Ovary (tissue), 3 donors: ENCODE measurements around the gene CLCN5.

Experiments
- CTCF ChIP-seq, 3 donors: fragments of 450-650 bp in 2 of 3; fragments of 200-600 bp in 1 of 3; IDR thresholded peaks; one replicate each; pipeline versions ENCODE4 v1.5.1 to v1.8.0; 2016 to 2022; ENCODE audit warnings: antibody characterized with exemption in 3 of 3, mild to moderate bottlenecking in 1 of 3
- EP300 ChIP-seq: sonication (generic); formaldehyde crosslinking; IDR thresholded peaks from one replicate; pipeline ENCODE4 v1.6.1; 2017; ENCODE audit warnings: antibody characterized with exemption
- donor health status: DM: no; HTN: no; CAD: no.

- TF ChIP-seq CTCF (IDR thresholded peaks at IDR 0.05) (no peak), EP300 (no peak)
These were observed 33.9 kb downstream of the CLCN5 start for GRCh38 chrX:49956313-49956712.
